ENCODE results near the gene NFE2L3. TPM values are rescaled to one million over a fixed set of nuclear protein-coding genes. Genes with fewer than 3 reads are reported as not detected.

Gene NFE2L3
- total and polyA plus RNA-seq, 2 of the 8 experiments (the other 6 are each of a cell fraction or from before 2014, with no cell fraction given): 64.9 to 76.5 TPM

DNA sequence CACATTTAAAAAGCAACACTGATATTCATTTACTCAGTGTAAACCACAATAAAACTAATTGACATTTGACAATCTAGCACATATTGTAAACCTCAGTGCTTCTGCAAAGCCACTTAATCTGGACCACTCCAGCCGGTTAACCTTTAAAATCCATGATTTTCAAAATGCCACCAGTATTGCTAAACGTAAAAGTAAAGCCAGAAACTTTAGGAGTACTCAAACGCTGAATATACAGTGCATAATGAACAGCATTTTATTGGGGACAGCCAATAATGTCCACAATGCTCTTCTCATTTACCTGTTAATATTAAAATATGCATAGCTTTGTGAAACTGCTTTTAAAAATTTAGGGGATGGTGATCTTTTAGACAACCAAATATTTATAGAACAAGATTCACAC, 37.7 kb downstream of the NFE2L3 start:
- no peak overlapping the region for H3K14ac ChIP-seq (ENCODE audit: insufficient read length)
- H2BK15ac ChIP-seq (ENCODE audit: low read length): no peak overlapping the region
- DNase-seq (ENCODE audit: low read depth in 1 of 2, low spot score in 2 of 2) (no peak), FAIRE-seq (no peak)
- no peak overlapping the region for H3K27ac ChIP-seq (ENCODE audit: low read depth, low read length)
- peaks cover 20 to 25% of the 10 kb centered on the region in 2 experiments for H4K20me1 ChIP-seq (replicated peaks in 1 of 2; ENCODE audit: control insufficient read depth in 1 of 2, insufficient read depth in 2 of 2, low read length in 2 of 2)
- H3K18ac ChIP-seq (ENCODE audit: extremely low read depth, low read length): no peak overlapping the region
- H4K5ac ChIP-seq (ENCODE audit: insufficient read length, low read depth, low read length): no peak overlapping the region
- no peak overlapping the region for H3K4me3 ChIP-seq (ENCODE audit: extremely low read depth in 1 of 4, insufficient read depth in 2 of 4, low read depth in 3 of 4, low read length in 4 of 4)
- no peaks in the 10 kb centered on the region for H3K79me1 ChIP-seq (ENCODE audit: low read depth, low read length)
- WGBS, 2 experiments (ENCODE audit: extremely low coverage in 1 of 2, insufficient coverage in 1 of 2, insufficient read length in 1 of 2, insufficient replicate concordance in 2 of 2, low coverage in 1 of 2, low lambda C conversion rate in 2 of 2, missing lambda C conversion rate in 1 of 2): 97% methylated on average over 3 of the region's 3 CpGs; no CpG with 5 or more reads in 1 of the 2 experiments
- H2BK20ac ChIP-seq (ENCODE audit: low read length): no peak overlapping the region
- no peak overlapping the region for H2BK12ac ChIP-seq (ENCODE audit: low read depth, low read length)
- POLR2A ChIA-PET (ENCODE audit: partially characterized antibody): interaction anchor here (0.8 to 17.3 kb wide), 26 partner anchors 7 to 297 kb away, joined by 3 to 578 read pairs (median 10); partner anchors contain the start of genes CBX3, HNRNPA2B1, NFE2L3 and SNX10
- peaks cover 44 to 72% (median 62%) of the 10 kb centered on the region in 4 experiments for H3K36me3 ChIP-seq (ENCODE audit: control insufficient read depth in 2 of 4, insufficient read depth in 4 of 4, low read length in 3 of 4)
- H3K9ac ChIP-seq (replicated peaks in 1 of 4; ENCODE audit: extremely low read depth in 1 of 4, low read depth in 3 of 4, low read length in 3 of 4): no peak overlapping the region
- no peaks in the 10 kb centered on the region for H3K23me2 ChIP-seq (ENCODE audit: low read depth, low read length)
- H4K8ac ChIP-seq (ENCODE audit: extremely low read depth, insufficient read depth, low read length): no peak overlapping the region
- no peaks in the 10 kb centered on the region for H3K27me3 ChIP-seq (replicated peaks in 1 of 4; ENCODE audit: control insufficient read depth in 3 of 4, extremely low read depth in 1 of 4, insufficient read depth in 3 of 4, low read length in 3 of 4)
- no peak overlapping the region for H2AFZ ChIP-seq (ENCODE audit: low read length)
- peaks cover 0 to 30% of the 10 kb centered on the region in 2 experiments; a peak in 2 of 4 replicates for H3K79me2 ChIP-seq (ENCODE audit: control insufficient read depth in 1 of 2, insufficient read depth in 2 of 2, low read length in 2 of 2)
- H3K9me3 ChIP-seq (ENCODE audit: insufficient read depth in 2 of 2, low read depth in 1 of 2, low read length in 1 of 2): no peaks in the 10 kb centered on the region
- no peak overlapping the region for H3K4ac ChIP-seq (replicated peaks; ENCODE audit: insufficient read length, low read depth, low read length)
- H3K56ac ChIP-seq (replicated peaks; ENCODE audit: insufficient read length, low read depth, low read length): no peak overlapping the region
- no peak overlapping the region for H2AK5ac ChIP-seq (ENCODE audit: low read depth, low read length)
- H2BK5ac ChIP-seq (ENCODE audit: low read depth, low read length): no peak overlapping the region
- H2BK120ac ChIP-seq (replicated peaks; ENCODE audit: low read depth, low read length): no peak overlapping the region
- CTCF ChIA-PET (ENCODE audit: partially characterized antibody): interaction anchor here (1.1 to 5.6 kb wide), 5 partner anchors 8 to 297 kb away, joined by 3 to 30 read pairs (median 11); no protein-coding TSS in a partner anchor
- H4K91ac ChIP-seq (replicated peaks; ENCODE audit: insufficient read length, low read length): no peak overlapping the region
- H3K23ac ChIP-seq (ENCODE audit: insufficient read length): no peak overlapping the region
- H3K4me1 ChIP-seq (replicated peaks in 1 of 4; ENCODE audit: control insufficient read depth in 3 of 4, insufficient read depth in 4 of 4, low read length in 3 of 4): no peaks in the 10 kb centered on the region
- H3K4me2 ChIP-seq (ENCODE audit: insufficient read depth in 1 of 2, low read depth in 2 of 2, low read length in 2 of 2): no peak overlapping the region
- peak in 1 of 2 experiments; percentile 65; a peak in 2 of 3 replicates for TF ChIP-seq POLR2A (IDR thresholded peaks at IDR 0.05; ENCODE audit: control extremely low read depth in 1 of 2, low read depth in 2 of 2, low read length in 2 of 2)
- no peak for TF ChIP-seq SP2 (IDR thresholded peaks at IDR 0.05; ENCODE audit: low read length)
- TF ChIP-seq POLR2AphosphoS5 (IDR thresholded peaks at IDR 0.05; ENCODE audit: low read depth, low read length): peak; percentile 60; the same call in 1 of the 2 replicates
- TF ChIP-seq ATF3 (IDR thresholded peaks at IDR 0.05; ENCODE audit: insufficient read depth, low read depth, low read length): no peak
- no peak for TF ChIP-seq CTBP2 (IDR thresholded peaks at IDR 0.05; ENCODE audit: borderline replicate concordance, insufficient read depth, insufficient read length, low read length)
- TF ChIP-seq CHD2 (IDR thresholded peaks at IDR 0.05; ENCODE audit: low read length): no peak; the same call in 1 of the 2 replicates
- TF ChIP-seq, protein P1, sequence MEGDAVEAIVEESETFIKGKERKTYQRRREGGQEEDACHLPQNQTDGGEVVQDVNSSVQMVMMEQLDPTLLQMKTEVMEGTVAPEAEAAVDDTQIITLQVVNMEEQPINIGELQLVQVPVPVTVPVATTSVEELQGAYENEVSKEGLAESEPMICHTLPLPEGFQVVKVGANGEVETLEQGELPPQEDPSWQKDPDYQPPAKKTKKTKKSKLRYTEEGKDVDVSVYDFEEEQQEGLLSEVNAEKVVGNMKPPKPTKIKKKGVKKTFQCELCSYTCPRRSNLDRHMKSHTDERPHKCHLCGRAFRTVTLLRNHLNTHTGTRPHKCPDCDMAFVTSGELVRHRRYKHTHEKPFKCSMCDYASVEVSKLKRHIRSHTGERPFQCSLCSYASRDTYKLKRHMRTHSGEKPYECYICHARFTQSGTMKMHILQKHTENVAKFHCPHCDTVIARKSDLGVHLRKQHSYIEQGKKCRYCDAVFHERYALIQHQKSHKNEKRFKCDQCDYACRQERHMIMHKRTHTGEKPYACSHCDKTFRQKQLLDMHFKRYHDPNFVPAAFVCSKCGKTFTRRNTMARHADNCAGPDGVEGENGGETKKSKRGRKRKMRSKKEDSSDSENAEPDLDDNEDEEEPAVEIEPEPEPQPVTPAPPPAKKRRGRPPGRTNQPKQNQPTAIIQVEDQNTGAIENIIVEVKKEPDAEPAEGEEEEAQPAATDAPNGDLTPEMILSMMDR (IDR thresholded peaks at IDR 0.05; ENCODE audit: control extremely low read depth in 1 of 3, insufficient read depth in 1 of 3, low read depth in 1 of 3, low read length in 3 of 3): no peak
- no peak for TF ChIP-seq RAD21 (IDR thresholded peaks at IDR 0.05 in 1 of 2, conservative IDR thresholded peaks at IDR 0.05 in 1 of 2; ENCODE audit: low read depth in 2 of 2, low read length in 2 of 2)
- TF ChIP-seq SUZ12 (IDR thresholded peaks at IDR 0.05; ENCODE audit: low read length): no peak
- TF ChIP-seq KDM4A (IDR thresholded peaks at IDR 0.05; ENCODE audit: low read depth, low read length, severe bottlenecking): no peak
